HepG2 (cell line): Measurements from ENCODE around the gene SOST. TPM values are rescaled to one million over a fixed set of nuclear protein-coding genes. Genes with fewer than 3 reads are reported as not detected.

Experiments
- ATAC-seq: fragments of 200-7000 bp; cut with Tn5 transposase; 3 replicates; pipeline ENCODE4 v1.9.1; 2020; ENCODE audit warnings: mild to moderate bottlenecking, moderate library complexity
- BruUV-seq: library from RNA; stranded (reverse); fragments of 400-500 nt; replicated peaks from 2 replicates; lab custom pipeline; 2021; lab: Mats Ljungman, UMichigan
- CTCF ChIA-PET: fragments of 300-600 bp; formaldehyde crosslinking; extraction: SDS; loops from one replicate; lab custom pipeline; 2021; ENCODE audit warnings: low total read pairs, inconsistent platforms, low intra/inter-chr PET ratio; lab: Yijun Ruan, JAX
- POLR2A ChIA-PET: fragments of 350-600 bp; sonication (Branson Sonifier 250); formaldehyde crosslinking; loops from one replicate; lab custom pipeline; 2020; ENCODE audit warnings: antibody characterized with exemption, inconsistent platforms; lab: Yijun Ruan, JAX
- DNase-seq: peaks from one replicate; pipeline ENCODE4 v3.0.0-alpha.2; 2015; ENCODE audit warnings: low spot score
- FAIRE-seq: peaks from 3 replicates; lab custom pipeline; 2011; peaks lifted over from hg19 to GRCh38; lab: Jason Lieb, UNC
- H2AFZ ChIP-seq: one replicate; pipeline ENCODE4 v1.6.1; 2011; ENCODE audit warnings: low read length, inconsistent platforms
- H3K27ac ChIP-seq: fragments of 300-600 bp; 3 replicates; pipeline ENCODE4 v1.8.0; 2011; ENCODE audit warnings: mixed run types, mild to moderate bottlenecking, mixed read lengths, low read length, inconsistent platforms; ENCODE audit not compliant: insufficient read depth; ENCODE audit errors: extremely low read length
- H3K27me3 ChIP-seq, 2 experiments: fragments of 200-600 bp in 1 of 2; 2 replicates in 1 of 2; 3 replicates in 1 of 2; pipeline versions ENCODE4 v1.6.0 to v1.8.0; 2011; ENCODE audit warnings: low read length in 2 of 2, mild to moderate bottlenecking in 2 of 2, moderate library complexity in 2 of 2, inconsistent platforms in 1 of 2; ENCODE audit not compliant: insufficient read depth in 2 of 2, control insufficient read depth in 1 of 2
- H3K36me3 ChIP-seq, 2 experiments: fragments of 200-600 bp in 1 of 2; replicated peaks in 1 of 2; 2 replicates in 1 of 2; 3 replicates in 1 of 2; pipeline versions ENCODE4 v1.5.1 to v1.8.0; 2011; ENCODE audit warnings: low read length in 2 of 2, inconsistent platforms in 1 of 2; ENCODE audit not compliant: insufficient read depth in 2 of 2, control insufficient read depth in 1 of 2
- H3K4me1 ChIP-seq: 2 replicates; pipeline ENCODE4 v1.5.1; 2012; ENCODE audit warnings: low read length, inconsistent platforms; ENCODE audit not compliant: insufficient read depth
- H3K4me2 ChIP-seq: 2 replicates; pipeline ENCODE4 v1.6.0; 2011; ENCODE audit warnings: low read depth, low read length, inconsistent platforms
- H3K4me3 ChIP-seq, 3 experiments: fragments of 200-600 bp in 1 of 3; sonication (generic), shearing (Covaris generic) in 1 of 3; replicated peaks in 1 of 3; 2 replicates each; pipeline ENCODE4 v1.5.1; 2011 to 2016; ENCODE audit warnings: low read length in 3 of 3, inconsistent platforms in 2 of 3, low read depth in 2 of 3, mild to moderate bottlenecking in 2 of 3, control low read depth in 1 of 3, mixed read lengths in 1 of 3; ENCODE audit not compliant: insufficient read depth in 1 of 3
- H3K79me2 ChIP-seq: one replicate; pipeline ENCODE4 v1.6.1; 2011; ENCODE audit warnings: low read length, inconsistent platforms; ENCODE audit not compliant: insufficient read depth
- H3K9ac ChIP-seq: 2 replicates; pipeline ENCODE4 v1.6.0; 2011; ENCODE audit warnings: mild to moderate bottlenecking, low read depth, low read length, inconsistent platforms; ENCODE audit not compliant: insufficient read depth
- H3K9me3 ChIP-seq: 2 replicates; pipeline ENCODE4 v1.5.1; 2012; ENCODE audit warnings: mild to moderate bottlenecking, low read length
- H4K20me1 ChIP-seq: 2 replicates; pipeline ENCODE4 v1.6.0; 2011; ENCODE audit warnings: inconsistent platforms, mild to moderate bottlenecking, low read length, moderate library complexity; ENCODE audit not compliant: insufficient read depth
- DPF2 ChIP-seq: sonication (generic); formaldehyde crosslinking; IDR thresholded peaks from 2 replicates; pipeline ENCODE4 v1.4.0; 2020; ENCODE audit warnings: mild to moderate bottlenecking, low read depth, missing genetic modification reagents, borderline replicate concordance
- E2F1 ChIP-seq: sonication (generic); formaldehyde crosslinking; IDR thresholded peaks from 2 replicates; pipeline ENCODE4 v1.5.0; 2020; ENCODE audit warnings: missing genetic modification reagents
- GTF2F1 ChIP-seq: fragments of 150-350 bp; IDR thresholded peaks from 2 replicates; pipeline ENCODE4 v1.6.1; 2014; ENCODE audit warnings: low read length
- HMG20B ChIP-seq: conservative IDR thresholded peaks from 2 replicates; pipeline ENCODE4 v1.6.1; 2016; ENCODE audit warnings: missing genetic modification reagents, missing compliant biosample characterization
- LCORL ChIP-seq, 2 experiments: fragments of 450-650 bp in 1 of 2; sonication (generic) in 1 of 2; formaldehyde crosslinking in 1 of 2; IDR thresholded peaks; 2 replicates each; pipeline versions ENCODE4 v1.5.0 to v1.6.1; 2017 to 2020; ENCODE audit warnings: antibody characterized with exemption in 1 of 2, missing genetic modification reagents in 1 of 2
- MATR3 ChIP-seq: sonication (generic); formaldehyde crosslinking; IDR thresholded peaks from 2 replicates; pipeline ENCODE4 v1.4.0; 2020; ENCODE audit warnings: missing genetic modification reagents
- PHF21A ChIP-seq: sonication (generic); formaldehyde crosslinking; IDR thresholded peaks from 2 replicates; pipeline ENCODE4 v1.5.0; 2020; ENCODE audit warnings: mild to moderate bottlenecking, missing genetic modification reagents
- RBAK ChIP-seq: sonication (generic); formaldehyde crosslinking; IDR thresholded peaks from 2 replicates; pipeline ENCODE4 v1.5.1; 2020; ENCODE audit warnings: mild to moderate bottlenecking, missing genetic modification reagents
- RFX3 ChIP-seq: IDR thresholded peaks from 2 replicates; pipeline ENCODE4 v1.6.1; 2016; ENCODE audit warnings: missing biosample characterization, missing genetic modification reagents
- SMYD3 ChIP-seq: sonication (generic); formaldehyde crosslinking; IDR thresholded peaks from 2 replicates; pipeline ENCODE4 v1.8.1; 2023; ENCODE audit warnings: mild to moderate bottlenecking, missing genetic modification reagents
- SOX5 ChIP-seq: IDR thresholded peaks from 2 replicates; pipeline ENCODE4 v1.6.1; 2016; ENCODE audit warnings: borderline replicate concordance
- TCF7L2 ChIP-seq: IDR thresholded peaks from 2 replicates; pipeline ENCODE4 v1.6.1; 2011; ENCODE audit warnings: mild to moderate bottlenecking, low read depth, low read length, moderate library complexity
- ZBED4 ChIP-seq: sonication (generic); formaldehyde crosslinking; IDR thresholded peaks from 2 replicates; pipeline ENCODE4 v1.4.0; 2020; ENCODE audit warnings: missing genetic modification reagents, borderline replicate concordance
- ZBTB42 ChIP-seq: sonication (generic); formaldehyde crosslinking; IDR thresholded peaks from 2 replicates; pipeline ENCODE4 v1.5.0; 2020; ENCODE audit warnings: mild to moderate bottlenecking, missing genetic modification reagents
- ZFY ChIP-seq: sonication (generic); formaldehyde crosslinking; IDR thresholded peaks from 2 replicates; pipeline ENCODE4 v1.4.0; 2020; ENCODE audit warnings: missing genetic modification reagents
- ZFYVE20 ChIP-seq: sonication (generic); formaldehyde crosslinking; IDR thresholded peaks from 2 replicates; pipeline ENCODE4 v1.8.0; 2023; ENCODE audit warnings: low read depth, mild to moderate bottlenecking, moderate library complexity, missing genetic modification reagents, borderline replicate concordance
- ZMYM2 ChIP-seq: sonication (generic); formaldehyde crosslinking; IDR thresholded peaks from 2 replicates; pipeline ENCODE4 v1.8.0; 2022; ENCODE audit warnings: mild to moderate bottlenecking, missing genetic modification reagents
- ZNF382 ChIP-seq: sonication (generic); formaldehyde crosslinking; IDR thresholded peaks from 2 replicates; pipeline ENCODE4 v1.5.0; 2020; ENCODE audit warnings: missing genetic modification reagents, mild to moderate bottlenecking, borderline replicate concordance
- WGBS: methylation state at CpG from one replicate; pipeline ENCODE4 v1.1.6; 2017; ENCODE audit warnings: low lambda C conversion rate; 5-methylcytosine and 5-hydroxymethylcytosine counted together
- in situ Hi-C: cut with HindIII; loops from 2 replicates; pipeline ENCODE4 v1.10.0; 2017; ENCODE audit warnings: low pct_unique_long_range_greater_than_20kb; ENCODE audit not compliant: extremely low pct_ligation_motif_present
- intact Hi-C: fragments of 100-400 bp; cut with micrococcal nuclease; formaldehyde crosslinking; loops from one replicate; pipeline ENCODE4 v1.10.0; 2022; ENCODE audit not compliant: unreplicated experiment
- polyA plus RNA-seq, 8 experiments: library from polyadenylated mRNA; depleted of rRNA in 3 of 8; stranded (reverse) in 7 of 8; unstranded in 1 of 8; fragments of >200 nt; fragmentation: Illumina TruSeq in 4 of 8; extraction: Trizol in 4 of 8; gene quantifications; 2 replicates each; pipeline versions ENCODE4 v1.2.1 to v1.2.3, GENCODE V29; 2011 to 2016; ENCODE audit warnings: low read depth in 4 of 8, missing spikeins in 1 of 8, mixed read lengths in 1 of 8; ENCODE audit not compliant: insufficient read depth in 1 of 8
- total RNA-seq, 5 experiments: library from RNA; depleted of rRNA; stranded (reverse); fragments of >200 nt; fragmentation: Illumina TruSeq; extraction: Trizol; gene quantifications; 2 replicates each; pipeline ENCODE4 v1.2.3, GENCODE V29; 2016; ENCODE audit warnings: low read depth in 1 of 5

Gene SOST
- total and polyA plus RNA-seq, 2 of the 13 experiments (the other 11 are each of a cell fraction or from before 2014, with no cell fraction given), result not detected

GRCh38 chr17:43732958-43733357 is 25.6 kb downstream of the SOST start (continued):
- TF ChIP-seq ZBED4 (CRISPR knock-in tag), result no peak
- no peak for TF ChIP-seq RBAK
- no peak for TF ChIP-seq RFX3 (CRISPR knock-in tag)
- no peak for TF ChIP-seq E2F1 (CRISPR knock-in tag)
- no peak for TF ChIP-seq HMG20B (CRISPR knock-in tag)
- no peak for TF ChIP-seq ZFY (CRISPR knock-in tag)
- no peak for TF ChIP-seq SOX5 (CRISPR knock-in tag)

- ATAC-seq (no peak), FAIRE-seq (no peak), DNase-seq (no peak)
- no peak for TF ChIP-seq ZBTB42 (CRISPR knock-in tag)
- no peak for TF ChIP-seq TCF7L2
- TF ChIP-seq ZMYM2 (CRISPR knock-in tag), result no peak
- no peak for TF ChIP-seq PHF21A (CRISPR knock-in tag)
- no peak for TF ChIP-seq ZNF382
- TF ChIP-seq SMYD3, result no peak
- no peak for TF ChIP-seq GTF2F1
- TF ChIP-seq LCORL (IDR thresholded peaks at IDR 0.05), result no peak
- TF ChIP-seq LCORL (CRISPR knock-in tag; IDR thresholded peaks at IDR 0.05), result no peak
- no peak for TF ChIP-seq DPF2 (CRISPR knock-in tag)
- no peak for TF ChIP-seq MATR3 (CRISPR knock-in tag)
- no peak for TF ChIP-seq ZFYVE20 (CRISPR knock-in tag)
- H3K4me1 ChIP-seq, result no peaks in the 10 kb centered on the region
- H3K27me3 ChIP-seq, result peaks cover 0 to 30% of the 10 kb centered on the region in 2 experiments; a peak in 3 of 5 replicates
- no peaks in the 10 kb centered on the region for H3K9me3 ChIP-seq
- WGBS, result 21% methylated on average over 8 of the region's 8 CpGs
- H3K9ac ChIP-seq, result no peak overlapping the region
- H3K36me3 ChIP-seq, result no peaks in the 10 kb centered on the region
- POLR2A ChIA-PET, result no interaction called here
- no peak overlapping the region for H3K4me2 ChIP-seq
- CTCF ChIA-PET, result no interaction called here
- H4K20me1 ChIP-seq, result no peaks in the 10 kb centered on the region
- H2AFZ ChIP-seq, result no peak overlapping the region
- intact Hi-C loops, result no loop called here
- no peaks in the 10 kb centered on the region for H3K79me2 ChIP-seq
- BruUV-seq, result no TSS peak
- H3K27ac ChIP-seq, result no peak overlapping the region
- no peak overlapping the region for H3K4me3 ChIP-seq
- in situ Hi-C loops, result no loop called here
These were observed 30.5 kb downstream of the SOST start for GRCh38 chr17:43728081-43728480.
